Fibroblast of lung (primary cell): Measurements from ENCODE around the gene KCNJ14.
A peak's percentile ranks its signal among the peaks of the same experiment; 100 is the strongest.

ENCODE experiments used
- CTCF ChIP-seq, 2 donors: IDR thresholded peaks in 1 of 2; conservative IDR thresholded peaks in 1 of 2; 1 replicate in 1 of 2; 2 replicates in 1 of 2; pipeline ENCODE4 v1.5.1; 2011 to 2012; ENCODE audit warnings: low read length in 2 of 2, control low read depth in 1 of 2, inconsistent platforms in 1 of 2, low read depth in 1 of 2, mild to moderate bottlenecking in 1 of 2
- EZH2 ChIP-seq: IDR thresholded peaks from 2 replicates; pipeline ENCODE4 v1.5.1; 2012; ENCODE audit warnings: low read length, control low read depth, mild to moderate bottlenecking; ENCODE audit errors: missing control alignments

GRCh38 chr19:48489608-48490216 lies 34.3 kb downstream of the KCNJ14 start:
- TF ChIP-seq EZH2 (no peak), CTCF (conservative IDR thresholded peaks at IDR 0.05 in 1 of 2, IDR thresholded peaks at IDR 0.05 in 1 of 2; ENCODE audit: low read depth in 1 of 2, low read length in 2 of 2) (peak; percentile 88 to 95)
